OCI-LY1 (cell line): ENCODE data around the gene IFNE.

ENCODE experiments used
- EZH2 ChIP-seq: fragments of 200-600 bp; sonication (generic), shearing (Covaris generic); IDR thresholded peaks from 2 replicates; pipeline ENCODE4 v1.8.0; 2017; ENCODE audit warnings: borderline replicate concordance, mixed run types, mild to moderate bottlenecking, antibody characterized with exemption, low read length, moderate library complexity, mixed read lengths
- TF ChIP-seq, protein P1 (sequence below): fragments of 200-600 bp; sonication (generic), shearing (Covaris generic); IDR thresholded peaks from 2 replicates; pipeline ENCODE4 v1.5.1; 2017; ENCODE audit warnings: mild to moderate bottlenecking, antibody characterized with exemption, low read length, moderate library complexity, mixed read lengths

DNA sequence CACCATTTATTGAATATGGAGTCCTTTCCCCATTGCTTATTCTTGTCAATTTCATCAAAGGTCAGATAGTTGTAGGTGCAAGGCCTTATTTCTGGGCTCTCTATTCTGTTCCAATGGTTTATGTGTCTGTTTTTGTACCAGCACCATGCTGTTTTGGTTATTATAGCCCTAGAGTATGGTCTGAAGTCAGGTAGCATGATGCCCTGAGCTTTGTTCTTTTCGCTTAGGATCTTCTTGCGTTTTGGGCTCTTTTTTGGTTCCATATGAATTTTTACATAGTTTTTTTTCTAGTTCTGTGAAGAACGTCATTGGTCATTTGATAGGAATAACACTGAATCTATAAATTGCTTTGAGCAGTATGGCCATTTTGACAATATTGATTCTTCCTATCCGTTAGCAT, 40.2 kb upstream of the IFNE start:
- TF ChIP-seq, protein P1, sequence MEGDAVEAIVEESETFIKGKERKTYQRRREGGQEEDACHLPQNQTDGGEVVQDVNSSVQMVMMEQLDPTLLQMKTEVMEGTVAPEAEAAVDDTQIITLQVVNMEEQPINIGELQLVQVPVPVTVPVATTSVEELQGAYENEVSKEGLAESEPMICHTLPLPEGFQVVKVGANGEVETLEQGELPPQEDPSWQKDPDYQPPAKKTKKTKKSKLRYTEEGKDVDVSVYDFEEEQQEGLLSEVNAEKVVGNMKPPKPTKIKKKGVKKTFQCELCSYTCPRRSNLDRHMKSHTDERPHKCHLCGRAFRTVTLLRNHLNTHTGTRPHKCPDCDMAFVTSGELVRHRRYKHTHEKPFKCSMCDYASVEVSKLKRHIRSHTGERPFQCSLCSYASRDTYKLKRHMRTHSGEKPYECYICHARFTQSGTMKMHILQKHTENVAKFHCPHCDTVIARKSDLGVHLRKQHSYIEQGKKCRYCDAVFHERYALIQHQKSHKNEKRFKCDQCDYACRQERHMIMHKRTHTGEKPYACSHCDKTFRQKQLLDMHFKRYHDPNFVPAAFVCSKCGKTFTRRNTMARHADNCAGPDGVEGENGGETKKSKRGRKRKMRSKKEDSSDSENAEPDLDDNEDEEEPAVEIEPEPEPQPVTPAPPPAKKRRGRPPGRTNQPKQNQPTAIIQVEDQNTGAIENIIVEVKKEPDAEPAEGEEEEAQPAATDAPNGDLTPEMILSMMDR = no peak
- TF ChIP-seq EZH2 = no peak
